ENCODE measurements around the gene DCAKD. TPM values are rescaled to one million over a fixed set of nuclear protein-coding genes. Genes with fewer than 3 reads are reported as not detected.
A peak's percentile ranks its signal among the peaks of the same experiment; 100 is the strongest.

Gene DCAKD
- total RNA-seq, 1 donor from 2014 or later = 25.9 TPM

GRCh38 chr17:45087978-45088377 lies 36.5 kb upstream of the DCAKD start:
- Histone ChIP-seq H3K36me3 (peaks cover 87% of the 10 kb centered on the region), H3K4me1 (peaks cover 47% of the 10 kb centered on the region), H3K27ac (replicated peaks) (peak overlapping the region; percentile 67), H3K9me3 (replicated peaks) (no peaks in the 10 kb centered on the region), H3K4me3 (no peak overlapping the region), H3K27me3 (ENCODE audit: low read depth) (no peaks in the 10 kb centered on the region)
- TF ChIP-seq, protein P1, sequence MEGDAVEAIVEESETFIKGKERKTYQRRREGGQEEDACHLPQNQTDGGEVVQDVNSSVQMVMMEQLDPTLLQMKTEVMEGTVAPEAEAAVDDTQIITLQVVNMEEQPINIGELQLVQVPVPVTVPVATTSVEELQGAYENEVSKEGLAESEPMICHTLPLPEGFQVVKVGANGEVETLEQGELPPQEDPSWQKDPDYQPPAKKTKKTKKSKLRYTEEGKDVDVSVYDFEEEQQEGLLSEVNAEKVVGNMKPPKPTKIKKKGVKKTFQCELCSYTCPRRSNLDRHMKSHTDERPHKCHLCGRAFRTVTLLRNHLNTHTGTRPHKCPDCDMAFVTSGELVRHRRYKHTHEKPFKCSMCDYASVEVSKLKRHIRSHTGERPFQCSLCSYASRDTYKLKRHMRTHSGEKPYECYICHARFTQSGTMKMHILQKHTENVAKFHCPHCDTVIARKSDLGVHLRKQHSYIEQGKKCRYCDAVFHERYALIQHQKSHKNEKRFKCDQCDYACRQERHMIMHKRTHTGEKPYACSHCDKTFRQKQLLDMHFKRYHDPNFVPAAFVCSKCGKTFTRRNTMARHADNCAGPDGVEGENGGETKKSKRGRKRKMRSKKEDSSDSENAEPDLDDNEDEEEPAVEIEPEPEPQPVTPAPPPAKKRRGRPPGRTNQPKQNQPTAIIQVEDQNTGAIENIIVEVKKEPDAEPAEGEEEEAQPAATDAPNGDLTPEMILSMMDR (IDR thresholded peaks at IDR 0.05; ENCODE audit: borderline replicate concordance) = no peak
- intact Hi-C loops (cut with micrococcal nuclease) = no loop called here
- DNase-seq = no peak

GRCh38 chr17:45087504-45087975 lies 36.1 kb upstream of the DCAKD start:
- peaks cover 42% of the 10 kb centered on the region for H3K4me1 ChIP-seq
- peak overlapping the region; percentile 67 for H3K27ac ChIP-seq (replicated peaks)
- peaks cover 91% of the 10 kb centered on the region for H3K36me3 ChIP-seq
- no peaks in the 10 kb centered on the region for H3K9me3 ChIP-seq (replicated peaks)
- no peaks in the 10 kb centered on the region for H3K27me3 ChIP-seq (ENCODE audit: low read depth)
- TF ChIP-seq, protein P1 (IDR thresholded peaks at IDR 0.05; ENCODE audit: borderline replicate concordance) = no peak
- no peak overlapping the region for H3K4me3 ChIP-seq
- intact Hi-C loops (cut with micrococcal nuclease) = no loop called here
- DNase-seq = no peak

- TF ChIP-seq, protein P1 (IDR thresholded peaks at IDR 0.05; ENCODE audit: borderline replicate concordance) = no peak
- Histone ChIP-seq H3K9me3 (replicated peaks) (no peaks in the 10 kb centered on the region), H3K36me3 (peaks cover 93% of the 10 kb centered on the region), H3K4me3 (no peak overlapping the region), H3K27ac (replicated peaks) (peak overlapping the region; percentile 67), H3K4me1 (peaks cover 37% of the 10 kb centered on the region), H3K27me3 (ENCODE audit: low read depth) (no peaks in the 10 kb centered on the region)
- intact Hi-C loops (cut with micrococcal nuclease) = no loop called here
- DNase-seq = no peak
Observed at GRCh38 chr17:45086865-45087503, 35.6 kb upstream of the DCAKD start.

DNA sequence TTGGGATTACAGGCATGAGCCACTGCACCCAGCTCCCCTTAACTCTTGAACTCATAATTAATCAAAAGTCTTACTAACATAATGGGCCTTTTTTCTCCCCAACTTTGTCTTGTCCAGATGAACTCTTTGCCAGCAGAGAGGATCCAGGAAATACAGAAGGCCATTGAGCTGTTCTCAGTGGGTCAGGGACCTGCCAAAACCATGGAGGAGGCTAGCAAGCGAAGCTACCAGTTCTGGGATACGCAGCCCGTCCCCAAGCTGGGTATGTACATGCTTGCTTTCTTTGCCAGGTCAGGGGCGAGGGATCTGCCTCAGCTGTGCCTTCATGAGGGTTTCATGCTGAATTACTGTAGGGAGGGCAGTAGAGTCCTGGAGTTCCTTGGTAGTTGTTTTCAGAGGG lies 35.0 kb upstream of the DCAKD start:
- no peak for DNase-seq
- Histone ChIP-seq H3K4me1 (peaks cover 37% of the 10 kb centered on the region), H3K36me3 (peaks cover 95% of the 10 kb centered on the region), H3K4me3 (no peak overlapping the region), H3K27ac (replicated peaks) (peak overlapping the region; percentile 67), H3K9me3 (replicated peaks) (no peaks in the 10 kb centered on the region), H3K27me3 (ENCODE audit: low read depth) (no peaks in the 10 kb centered on the region)
- TF ChIP-seq, protein P1 (IDR thresholded peaks at IDR 0.05; ENCODE audit: borderline replicate concordance) = no peak
- intact Hi-C loops (cut with micrococcal nuclease) = no loop called here

DNA sequence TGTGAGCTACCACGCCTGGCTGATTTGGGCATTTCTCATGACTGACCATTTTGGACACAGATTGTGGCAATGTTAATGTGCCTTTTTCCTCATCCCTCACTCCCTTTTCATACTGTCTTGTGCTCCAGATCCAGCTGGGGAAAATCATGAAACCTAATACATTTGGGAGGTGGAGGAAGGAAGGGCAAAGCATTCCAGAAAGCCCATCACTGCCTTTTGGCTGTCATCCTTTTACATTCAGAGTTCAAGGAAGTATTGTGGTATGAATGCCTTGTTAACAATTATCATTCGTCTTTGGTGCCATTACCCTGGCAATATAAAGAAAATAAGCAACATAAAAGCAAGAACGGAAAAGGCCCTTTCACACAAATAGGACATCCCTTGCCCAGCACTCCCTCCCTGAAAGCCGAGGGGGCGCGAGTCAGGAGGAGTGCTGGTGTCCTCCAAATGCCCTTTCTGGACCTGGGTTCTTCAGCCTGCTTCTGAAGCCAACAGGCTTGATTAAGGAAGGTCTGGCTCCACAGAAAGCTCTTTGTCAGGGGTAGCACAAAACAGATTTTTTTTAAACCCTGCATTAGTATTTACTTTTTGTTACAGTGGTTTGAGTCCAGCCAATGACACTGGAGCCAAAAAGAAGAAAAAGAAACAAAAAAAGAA lies 29.7 kb upstream of the DCAKD start:
- H3K9me3 ChIP-seq (replicated peaks) = no peaks in the 10 kb centered on the region
- peak overlapping the region; percentile 50 for H3K27ac ChIP-seq (replicated peaks)
- peaks cover 80% of the 10 kb centered on the region for H3K36me3 ChIP-seq
- no peaks in the 10 kb centered on the region for H3K27me3 ChIP-seq (ENCODE audit: low read depth)
- H3K4me1 ChIP-seq = peaks cover 38% of the 10 kb centered on the region
- intact Hi-C loops (cut with micrococcal nuclease) = no loop called here
- TF ChIP-seq, protein P1 (IDR thresholded peaks at IDR 0.05; ENCODE audit: borderline replicate concordance) = no peak
- no peak overlapping the region for H3K4me3 ChIP-seq
- DNase-seq = no peak
